ENCODE measurements around the gene PPM1D. TPM values are rescaled to one million over a fixed set of nuclear protein-coding genes. Genes with fewer than 3 reads are reported as not detected.

The PPM1D gene
- total RNA-seq, 4 donors from 2014 or later = 10.1 to 17.3 (median 12.3) TPM

- whole genome bisulfite sequencing, 2 donors (ENCODE audit: low coverage in 1 of 2) = 100% methylated on average over 1 of the region's 1 CpG; no CpG with 5 or more reads in 1 of the 2 donors
Observed at GRCh38 chr17:60653569-60653968, 53.6 kb downstream of the PPM1D start.

GRCh38 chr17:60656499-60656898, 56.5 kb downstream of the PPM1D start:
- no peak overlapping the region for H3K27ac ChIP-seq

More at GRCh38 chr17:60653569-60653968, 53.6 kb downstream of the PPM1D start:
- Histone ChIP-seq H3K9me3 (no peaks in the 10 kb centered on the region), H3K4me1 (no peaks in the 10 kb centered on the region), H3K36me3 (peaks cover 0 to 60% of the 10 kb centered on the region in 2 donors), H3K4me3 (no peak overlapping the region), H3K27ac (no peak overlapping the region), H3K27me3 (no peaks in the 10 kb centered on the region)
- TF ChIP-seq POLR2A (IDR thresholded peaks at IDR 0.05) = no peak
- no peak for ATAC-seq

GRCh38 chr17:60659156-60659555, 59.2 kb downstream of the PPM1D start:
- H3K36me3 ChIP-seq = peaks cover 0 to 58% of the 10 kb centered on the region in 2 donors
- H3K4me3 ChIP-seq = no peak overlapping the region
- no peak overlapping the region for H3K27ac ChIP-seq
- no peaks in the 10 kb centered on the region for H3K9me3 ChIP-seq
- ATAC-seq = no peak
- H3K4me1 ChIP-seq = peaks cover 0 to 14% (median 0%) of the 10 kb centered on the region in 3 donors
- WGBS, 2 donors (ENCODE audit: low coverage in 1 of 2) = 16 to 27% methylated on average over 1 of the region's 1 CpG
- H3K27me3 ChIP-seq = no peaks in the 10 kb centered on the region
- TF ChIP-seq EP300 (IDR thresholded peaks at IDR 0.05) (no peak), CTCF (IDR thresholded peaks at IDR 0.05) (no peak), POLR2A (IDR thresholded peaks at IDR 0.05) (no peak)

More at GRCh38 chr17:60656499-60656898, 56.5 kb downstream of the PPM1D start:
- Histone ChIP-seq H3K27me3 (no peaks in the 10 kb centered on the region), H3K4me3 (no peak overlapping the region), H3K36me3 (peaks cover 0 to 46% of the 10 kb centered on the region in 2 donors), H3K9me3 (no peaks in the 10 kb centered on the region), H3K4me1 (peaks cover 0 to 14% (median 0%) of the 10 kb centered on the region in 3 donors)
- 71 to 98% methylated on average over 1 to 5 of the region's 5 CpGs for WGBS, 2 donors (ENCODE audit: low coverage in 1 of 2)
- ATAC-seq = no peak
- TF ChIP-seq POLR2AphosphoS5 (IDR thresholded peaks at IDR 0.05) (no peak), CTCF (IDR thresholded peaks at IDR 0.05) (no peak), EP300 (IDR thresholded peaks at IDR 0.05) (no peak), POLR2A (IDR thresholded peaks at IDR 0.05) (no peak)

- Histone ChIP-seq H3K4me1 (peaks cover 0 to 14% (median 0%) of the 10 kb centered on the region in 3 donors), H3K27me3 (no peaks in the 10 kb centered on the region), H3K4me3 (no peak overlapping the region), H3K36me3 (peaks cover 0 to 79% of the 10 kb centered on the region in 2 donors), H3K9me3 (no peaks in the 10 kb centered on the region), H3K27ac (no peak overlapping the region)
- no peak for ATAC-seq
- WGBS, 2 donors (ENCODE audit: low coverage in 1 of 2) = 93 to 100% methylated on average over 2 of the region's 2 CpGs
- no peak for TF ChIP-seq POLR2AphosphoS5 (IDR thresholded peaks at IDR 0.05)
- TF ChIP-seq POLR2A (IDR thresholded peaks at IDR 0.05) = no peak
- no peak for TF ChIP-seq CTCF (IDR thresholded peaks at IDR 0.05)
- TF ChIP-seq EP300 (IDR thresholded peaks at IDR 0.05) = no peak
Observed at GRCh38 chr17:60661489-60661888, 61.5 kb downstream of the PPM1D start.

- no peak for TF ChIP-seq CTCF (IDR thresholded peaks at IDR 0.05)
- no peak for TF ChIP-seq POLR2AphosphoS5 (IDR thresholded peaks at IDR 0.05)
- no peak for TF ChIP-seq EP300 (IDR thresholded peaks at IDR 0.05)
- Histone ChIP-seq H3K4me3 (no peak overlapping the region), H3K27me3 (no peaks in the 10 kb centered on the region), H3K9me3 (no peaks in the 10 kb centered on the region), H3K36me3 (peaks cover 0 to 63% of the 10 kb centered on the region in 2 donors), H3K4me1 (peaks cover 0 to 10% (median 0%) of the 10 kb centered on the region in 3 donors), H3K27ac (no peak overlapping the region)
- 58 to 79% methylated on average over 1 of the region's 1 CpG for WGBS, 2 donors (ENCODE audit: low coverage in 1 of 2)
- no peak for ATAC-seq
Observed at GRCh38 chr17:60664022-60664421, 64.0 kb downstream of the PPM1D start.
